Prostate gland (tissue), 2 donors: Measurements from ENCODE around the gene LRRC51. TPM values are rescaled to one million over a fixed set of nuclear protein-coding genes. Genes with fewer than 3 reads are reported as not detected.
A peak's percentile ranks its signal among the peaks of the same experiment; 100 is the strongest.

Experiments used
- DNase-seq: peaks from one replicate; pipeline ENCODE4 v3.0.0-alpha.2; 2019; ENCODE audit warnings: low spot score
- H3K27ac ChIP-seq, 2 donors: fragments of 200-600 bp; sonication (generic); 2 replicates each; pipeline ENCODE4 v1.5.1; 2017 to 2019
- H3K27me3 ChIP-seq: fragments of 200-600 bp; sonication (generic); replicated peaks from 2 replicates; pipeline ENCODE4 v1.5.1; 2019; ENCODE audit not compliant: insufficient read depth
- H3K36me3 ChIP-seq, 2 donors: fragments of 200-600 bp; sonication (generic); 1 replicate in 1 of 2; 2 replicates in 1 of 2; pipeline versions ENCODE4 v1.5.1 to v1.8.1; 2017 to 2019
- H3K4me1 ChIP-seq: fragments of 200-600 bp; sonication (generic); replicated peaks from 2 replicates; pipeline ENCODE4 v1.5.1; 2019
- H3K4me3 ChIP-seq, 2 donors: fragments of 200-600 bp; sonication (generic); 2 replicates each; pipeline ENCODE4 v1.5.1; 2017 to 2019
- H3K9me3 ChIP-seq: fragments of 200-600 bp; sonication (generic); 2 replicates; pipeline ENCODE4 v1.5.1; 2017
- POLR2A ChIP-seq: fragments of 450-650 bp; IDR thresholded peaks from one replicate; pipeline ENCODE4 v1.6.1; 2016; ENCODE audit warnings: antibody characterized with exemption, mild to moderate bottlenecking
- POLR2AphosphoS5 ChIP-seq: sonication (generic); formaldehyde crosslinking; IDR thresholded peaks from one replicate; pipeline ENCODE4 v1.6.1; 2017; ENCODE audit warnings: antibody characterized with exemption
- WGBS: methylation state at CpG from one replicate; pipeline ENCODE4 v1.1.5; 2018; 5-methylcytosine and 5-hydroxymethylcytosine counted together
- intact Hi-C: fragments of 100-400 bp; cut with DNase I; formaldehyde crosslinking; loops from one replicate; pipeline ENCODE4 v1.14.2; 2022
- total RNA-seq, 2 donors: library from RNA; depleted of rRNA; stranded (reverse); fragments of >200 nt; gene quantifications; one replicate each; pipeline ENCODE4 v1.1.0, GENCODE V29; 2016
- TF ChIP-seq, protein P1 (sequence below), 4 experiments: fragments of 200-600 bp in 2 of 4; fragments of 450-650 bp in 2 of 4; sonication (generic) in 2 of 4; IDR thresholded peaks; 1 replicate in 3 of 4; 2 replicates in 1 of 4; pipeline ENCODE4 v1.5.1; 2016 to 2019; ENCODE audit warnings: antibody characterized with exemption in 4 of 4, mild to moderate bottlenecking in 2 of 4, moderate library complexity in 2 of 4

Gene LRRC51
- total RNA-seq, 2 donors from 2014 or later = 13.1 to 25.1 TPM

- TF ChIP-seq, protein P1, sequence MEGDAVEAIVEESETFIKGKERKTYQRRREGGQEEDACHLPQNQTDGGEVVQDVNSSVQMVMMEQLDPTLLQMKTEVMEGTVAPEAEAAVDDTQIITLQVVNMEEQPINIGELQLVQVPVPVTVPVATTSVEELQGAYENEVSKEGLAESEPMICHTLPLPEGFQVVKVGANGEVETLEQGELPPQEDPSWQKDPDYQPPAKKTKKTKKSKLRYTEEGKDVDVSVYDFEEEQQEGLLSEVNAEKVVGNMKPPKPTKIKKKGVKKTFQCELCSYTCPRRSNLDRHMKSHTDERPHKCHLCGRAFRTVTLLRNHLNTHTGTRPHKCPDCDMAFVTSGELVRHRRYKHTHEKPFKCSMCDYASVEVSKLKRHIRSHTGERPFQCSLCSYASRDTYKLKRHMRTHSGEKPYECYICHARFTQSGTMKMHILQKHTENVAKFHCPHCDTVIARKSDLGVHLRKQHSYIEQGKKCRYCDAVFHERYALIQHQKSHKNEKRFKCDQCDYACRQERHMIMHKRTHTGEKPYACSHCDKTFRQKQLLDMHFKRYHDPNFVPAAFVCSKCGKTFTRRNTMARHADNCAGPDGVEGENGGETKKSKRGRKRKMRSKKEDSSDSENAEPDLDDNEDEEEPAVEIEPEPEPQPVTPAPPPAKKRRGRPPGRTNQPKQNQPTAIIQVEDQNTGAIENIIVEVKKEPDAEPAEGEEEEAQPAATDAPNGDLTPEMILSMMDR (IDR thresholded peaks at IDR 0.05) = no peak
- TF ChIP-seq POLR2AphosphoS5 (peak; percentile 21), POLR2A (no peak)
- WGBS = 18% methylated on average over 5 of the region's 5 CpGs
- Histone ChIP-seq H3K9me3 (no peaks in the 10 kb centered on the region), H3K27me3 (no peaks in the 10 kb centered on the region), H3K27ac (peak overlapping the region; percentile 97 to 98), H3K4me3 (peak overlapping the region; percentile 38 to 51), H3K4me1 (peaks cover 13% of the 10 kb centered on the region), H3K36me3 (no peaks in the 10 kb centered on the region)
- no peak for DNase-seq
- intact Hi-C loops = no loop called here
These were observed 38.4 kb upstream of the LRRC51 start for GRCh38 chr11:72042064-72042745.

GRCh38 chr11:72045849-72046248 lies 34.8 kb upstream of the LRRC51 start:
- peaks cover 13% of the 10 kb centered on the region for H3K4me1 ChIP-seq
- TF ChIP-seq POLR2AphosphoS5 = no peak
- TF ChIP-seq POLR2A = no peak
- TF ChIP-seq, protein P1 (IDR thresholded peaks at IDR 0.05) = no peak
- intact Hi-C loops = no loop called here
- H3K4me3 ChIP-seq = no peak overlapping the region
- H3K9me3 ChIP-seq = no peaks in the 10 kb centered on the region
- H3K27ac ChIP-seq = peak overlapping the region; percentile 4 to 98
- no peak for DNase-seq
- WGBS = 51% methylated on average over 5 of the region's 5 CpGs
- H3K27me3 ChIP-seq = no peaks in the 10 kb centered on the region
- H3K36me3 ChIP-seq = no peaks in the 10 kb centered on the region

GRCh38 chr11:72048766-72049460 lies 31.7 kb upstream of the LRRC51 start:
- 73% methylated on average over 3 of the region's 3 CpGs for WGBS

GRCh38 chr11:72058416-72059034 lies 22.1 kb upstream of the LRRC51 start:
- Histone ChIP-seq H3K36me3 (no peaks in the 10 kb centered on the region), H3K27ac (peak overlapping the region in 1 of 2 donors; percentile 18), H3K9me3 (no peaks in the 10 kb centered on the region), H3K27me3 (no peaks in the 10 kb centered on the region), H3K4me1 (no peaks in the 10 kb centered on the region), H3K4me3 (no peak overlapping the region)
- TF ChIP-seq POLR2A (no peak), POLR2AphosphoS5 (no peak)
- TF ChIP-seq, protein P1 (IDR thresholded peaks at IDR 0.05) = no peak
- WGBS = 38% methylated on average over 3 of the region's 3 CpGs
- intact Hi-C loops = no loop called here
- DNase-seq = no peak

More at GRCh38 chr11:72048766-72049460, 31.7 kb upstream of the LRRC51 start:
- peak overlapping the region; percentile 31 to 56 for H3K27ac ChIP-seq
- H3K9me3 ChIP-seq = no peaks in the 10 kb centered on the region
- TF ChIP-seq POLR2AphosphoS5 (no peak), POLR2A (no peak)
- no peaks in the 10 kb centered on the region for H3K36me3 ChIP-seq
- no peaks in the 10 kb centered on the region for H3K27me3 ChIP-seq
- no peak for DNase-seq
- no peaks in the 10 kb centered on the region for H3K4me1 ChIP-seq
- H3K4me3 ChIP-seq = no peak overlapping the region
- intact Hi-C loops = no loop called here

DNA sequence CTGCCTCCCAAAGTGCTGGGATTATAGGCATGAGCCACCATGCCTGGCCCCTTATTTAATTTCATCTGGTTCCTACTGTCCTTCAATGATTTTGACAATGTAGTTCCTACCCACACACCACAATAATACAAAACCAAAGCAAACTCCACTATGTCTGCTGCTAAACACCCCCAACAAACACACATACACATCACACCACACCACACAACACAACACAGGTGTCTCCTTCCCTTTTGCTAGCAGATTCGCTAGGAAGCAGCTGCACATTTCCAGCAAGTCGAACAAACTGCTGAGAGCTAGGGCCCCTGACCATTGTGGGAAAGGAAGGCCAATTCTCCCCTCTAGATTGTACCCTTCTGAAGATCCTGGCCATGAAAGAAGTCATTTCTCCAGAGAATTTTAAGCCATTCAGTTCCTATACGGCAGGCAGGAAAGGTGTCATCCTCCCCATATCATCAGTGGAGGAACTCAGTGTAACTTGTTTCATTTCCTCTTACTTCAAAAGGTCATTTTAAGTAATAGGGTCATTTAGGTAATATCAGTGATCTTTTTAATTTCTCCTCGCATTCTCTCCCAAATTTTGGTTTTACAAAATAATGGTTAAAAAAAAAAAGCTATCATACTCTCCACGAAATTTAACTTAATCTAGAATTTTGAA lies 18.8 kb upstream of the LRRC51 start:
- intact Hi-C loops = no loop called here
- no peak overlapping the region for H3K27ac ChIP-seq
- H3K36me3 ChIP-seq = no peaks in the 10 kb centered on the region
- no peak overlapping the region for H3K4me3 ChIP-seq
- H3K4me1 ChIP-seq = peaks cover 6% of the 10 kb centered on the region
- TF ChIP-seq POLR2A (no peak), POLR2AphosphoS5 (no peak)
- TF ChIP-seq, protein P1 (IDR thresholded peaks at IDR 0.05) = no peak
- H3K9me3 ChIP-seq = no peaks in the 10 kb centered on the region
- H3K27me3 ChIP-seq = no peaks in the 10 kb centered on the region
- DNase-seq = no peak
- WGBS = 89% methylated on average over 5 of the region's 5 CpGs
